Stimulated activated CD4-positive, alpha-beta T cell treated with anti-CD3 and anti-CD28 coated beads, Interleukin-2, amount 100 ng/mL, for 48 hours (primary cell): Measurements from ENCODE around the gene SEPTIN5.

Source experiments
- DNase-seq, 2 donors: peaks; one replicate each; pipeline ENCODE4 v3.0.0-alpha.2; 2020

Gene SEPTIN5

DNA sequence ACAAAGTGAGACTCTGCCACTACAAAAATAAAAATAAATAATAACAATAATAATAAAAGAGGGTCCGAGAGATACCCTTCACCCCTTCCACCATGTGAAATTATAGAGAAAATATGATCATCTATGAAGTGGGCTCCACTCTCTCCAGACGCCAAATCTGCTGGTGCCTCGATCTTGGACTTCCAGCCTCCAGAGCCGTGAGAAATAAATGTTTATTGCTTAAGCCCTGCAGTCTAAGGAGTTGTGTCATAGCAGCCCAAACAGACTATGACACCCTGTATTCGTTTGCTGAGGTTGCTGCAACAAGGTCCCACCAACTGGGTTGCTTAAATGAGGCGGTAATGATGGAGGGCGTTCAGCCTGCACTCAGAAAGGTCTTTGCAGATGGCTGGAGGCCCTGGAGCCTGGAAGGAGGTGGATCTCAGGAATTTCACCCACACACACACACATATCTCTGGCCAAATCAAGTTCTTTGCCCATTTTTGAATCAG is 7.6 kb upstream of the SEPTIN5 start:
- no peak for DNase-seq

DNA sequence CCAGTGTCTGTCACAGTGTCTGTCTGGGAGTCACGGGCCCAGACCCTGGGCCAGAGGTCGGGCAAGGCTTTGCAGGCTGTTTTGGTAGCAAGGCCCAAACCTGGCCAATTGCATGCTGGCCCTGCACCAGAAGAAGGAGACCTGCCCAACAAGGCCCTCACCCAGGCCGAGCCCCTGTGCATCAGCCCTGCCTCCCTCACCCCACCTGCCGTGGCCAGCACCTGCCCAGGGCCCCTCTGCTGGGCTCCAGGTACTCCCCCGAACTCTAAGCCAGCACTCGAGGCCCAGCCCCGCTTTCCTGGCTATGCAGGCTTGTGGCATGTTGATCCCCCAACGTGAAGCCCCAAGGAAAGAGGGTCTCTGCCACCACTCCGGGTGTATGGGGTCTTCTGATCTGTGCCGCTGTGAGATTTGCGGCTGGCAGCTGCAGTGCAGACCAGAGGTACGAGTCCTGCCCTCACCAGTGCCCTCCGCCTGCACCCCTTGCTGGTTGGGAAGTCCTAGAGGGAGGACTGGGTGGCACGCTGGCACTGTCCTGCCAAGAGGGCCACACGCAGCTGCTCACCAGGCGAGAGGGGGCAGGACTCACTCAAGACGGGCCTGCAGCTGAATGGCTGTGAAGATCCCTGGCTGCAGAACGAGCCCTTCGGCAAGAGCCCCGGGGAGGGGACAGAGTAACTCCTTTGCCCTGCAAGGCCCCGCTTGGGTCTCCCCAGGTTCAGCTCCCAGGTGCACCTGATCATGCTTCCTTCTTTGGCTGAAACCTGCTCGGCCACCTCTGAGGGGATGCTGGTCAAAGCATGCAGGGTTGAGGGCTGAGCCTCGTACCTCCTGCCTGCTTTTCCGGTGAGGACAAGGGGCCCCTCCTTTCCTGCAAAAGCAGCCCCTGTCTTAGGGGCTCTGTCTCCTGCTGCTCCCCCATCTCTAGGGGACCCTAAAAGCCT is 6.7 kb upstream of the SEPTIN5 start:
- DNase-seq: no peak

DNA sequence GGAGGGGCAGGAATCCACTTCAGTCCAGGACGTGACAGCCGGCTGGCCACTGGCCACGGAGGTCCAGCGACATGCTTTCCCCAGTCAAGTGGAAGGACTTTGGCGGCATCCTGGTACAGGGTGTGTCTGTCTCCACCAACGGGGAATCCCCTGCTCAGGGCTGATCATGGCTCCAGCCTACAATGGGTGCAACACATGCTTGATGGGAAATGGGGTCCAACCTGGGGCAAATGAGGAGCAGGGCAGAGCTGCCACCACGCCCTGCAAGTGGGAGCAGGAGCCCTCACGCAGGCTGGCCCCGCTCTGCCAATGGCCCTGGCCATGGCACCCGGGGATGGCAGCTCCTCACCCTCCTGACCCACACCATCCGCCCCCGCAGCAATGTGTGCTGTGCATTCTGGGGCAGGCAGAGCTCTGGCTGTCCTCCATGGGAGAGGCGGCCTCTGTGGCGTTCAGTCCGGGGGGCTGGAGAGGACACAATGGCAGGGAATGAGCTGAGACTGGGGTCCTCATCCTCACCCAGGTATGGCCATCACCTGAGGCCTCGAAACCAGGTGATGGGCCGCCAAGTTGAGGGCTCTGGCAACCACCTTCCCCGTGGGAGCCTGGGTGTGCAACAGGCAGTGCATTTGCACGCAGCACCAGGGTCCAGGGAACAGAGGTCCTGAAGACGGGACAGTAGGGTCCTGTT is 5.8 kb upstream of the SEPTIN5 start:
- DNase-seq: no peak

DNA sequence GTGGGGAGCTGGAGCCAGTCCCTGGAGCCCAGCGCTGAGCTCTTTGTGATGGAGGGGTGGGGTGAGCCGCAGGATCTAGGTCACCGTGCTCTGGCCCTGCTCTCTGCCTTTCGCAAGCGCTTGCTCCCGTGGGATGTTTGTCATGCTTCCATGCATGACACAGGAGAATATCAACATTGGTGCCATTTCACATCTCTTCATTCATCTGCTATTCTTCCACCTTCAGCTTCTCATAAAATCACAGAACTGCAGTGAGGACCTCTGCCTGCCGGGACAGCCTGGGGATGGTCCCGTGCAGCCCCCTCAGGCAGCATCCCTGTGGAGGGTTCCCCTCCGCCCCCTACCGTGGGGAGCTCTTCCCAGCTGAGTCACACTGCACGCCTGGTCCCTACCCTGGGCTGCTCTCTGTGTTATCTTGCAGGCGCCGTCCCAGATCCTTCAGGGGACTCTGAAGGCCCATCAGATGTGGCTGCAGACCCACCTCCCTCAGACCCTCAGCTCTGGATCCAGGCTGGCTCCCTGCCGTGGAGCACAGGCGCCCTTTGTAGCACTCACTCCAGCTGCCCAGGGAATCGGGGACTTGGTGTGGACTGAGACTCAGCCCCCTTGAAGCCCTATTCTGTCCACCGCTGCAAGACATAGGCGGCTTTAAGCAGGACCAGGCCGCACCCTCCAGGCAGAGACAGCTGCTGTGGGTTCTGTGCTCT is 5.1 kb upstream of the SEPTIN5 start:
- no peak for DNase-seq

DNA sequence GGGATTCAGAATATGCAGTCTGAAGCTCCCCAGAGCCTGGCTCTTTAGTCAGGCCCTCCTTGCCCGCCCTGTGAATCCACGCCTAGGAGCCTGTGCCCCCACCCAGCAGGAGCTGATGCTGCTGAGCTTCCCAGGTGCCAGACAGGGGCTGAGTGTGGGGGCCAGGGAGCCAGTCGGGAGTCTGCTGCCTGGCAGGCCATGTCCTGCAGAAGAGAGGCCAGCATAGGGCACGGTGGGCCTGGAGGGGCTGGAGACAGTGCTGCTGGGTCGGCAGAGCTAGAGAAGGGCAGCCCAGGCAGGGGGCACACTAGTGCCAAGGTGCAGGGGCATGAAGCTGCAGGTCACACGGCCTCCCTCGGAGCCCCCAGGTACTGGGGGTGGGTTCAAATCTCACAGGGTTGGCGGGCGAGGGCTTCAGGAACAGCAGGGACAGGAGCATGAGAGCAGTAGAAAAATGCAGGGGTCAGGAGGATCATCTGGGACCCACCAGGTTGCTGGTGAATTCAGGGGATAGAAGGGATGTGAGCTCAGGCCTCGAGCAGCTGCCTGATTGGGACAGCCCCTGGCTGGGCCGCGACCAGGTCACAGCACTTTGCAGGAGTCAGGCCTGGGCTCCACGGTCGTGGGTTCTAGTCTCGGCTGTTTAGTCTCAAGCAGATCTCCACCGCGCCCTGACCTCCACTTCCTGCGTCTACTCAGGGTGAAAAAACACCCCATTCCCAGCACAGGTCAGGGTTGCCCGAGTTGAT is 4.1 kb upstream of the SEPTIN5 start:
- DNase-seq: no peak

DNA sequence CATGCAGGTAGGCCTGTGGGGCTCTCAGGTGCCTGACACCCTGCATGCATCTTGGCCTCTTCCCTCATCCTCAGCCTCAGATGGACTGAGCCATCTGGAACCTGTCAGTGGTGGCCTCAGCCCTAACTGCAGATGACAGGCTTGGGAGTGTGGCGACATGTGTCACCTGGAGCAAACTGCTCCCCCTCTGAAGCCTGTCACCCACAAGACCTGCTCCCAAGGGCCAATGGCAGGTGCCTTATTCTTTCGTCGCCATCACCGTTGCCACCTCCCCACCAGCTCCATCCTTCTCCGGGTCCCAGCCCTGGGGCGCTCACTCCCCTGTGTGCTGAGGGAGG is 3.6 kb upstream of the SEPTIN5 start:
- no peak for DNase-seq

DNA sequence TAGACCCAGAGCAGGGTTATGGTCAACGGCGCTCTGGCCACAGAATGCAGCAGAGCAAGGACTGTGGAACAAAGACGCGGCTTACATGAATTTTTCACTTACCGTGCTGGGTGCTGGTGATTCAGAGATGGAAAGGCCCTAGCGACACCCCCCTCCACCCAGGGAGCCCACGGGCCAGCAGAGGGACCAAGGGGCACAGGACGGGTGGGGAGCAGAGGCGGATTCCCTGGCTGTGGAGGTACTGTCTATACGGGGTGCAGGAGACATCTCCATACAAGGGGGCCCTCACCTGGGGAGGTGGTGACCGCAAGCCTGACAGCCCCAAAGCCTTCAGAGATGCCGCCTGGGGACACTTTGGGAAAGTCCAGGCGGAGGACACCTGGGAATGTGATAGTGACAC is 1.1 kb upstream of the SEPTIN5 start:
- no peak for DNase-seq

DNA sequence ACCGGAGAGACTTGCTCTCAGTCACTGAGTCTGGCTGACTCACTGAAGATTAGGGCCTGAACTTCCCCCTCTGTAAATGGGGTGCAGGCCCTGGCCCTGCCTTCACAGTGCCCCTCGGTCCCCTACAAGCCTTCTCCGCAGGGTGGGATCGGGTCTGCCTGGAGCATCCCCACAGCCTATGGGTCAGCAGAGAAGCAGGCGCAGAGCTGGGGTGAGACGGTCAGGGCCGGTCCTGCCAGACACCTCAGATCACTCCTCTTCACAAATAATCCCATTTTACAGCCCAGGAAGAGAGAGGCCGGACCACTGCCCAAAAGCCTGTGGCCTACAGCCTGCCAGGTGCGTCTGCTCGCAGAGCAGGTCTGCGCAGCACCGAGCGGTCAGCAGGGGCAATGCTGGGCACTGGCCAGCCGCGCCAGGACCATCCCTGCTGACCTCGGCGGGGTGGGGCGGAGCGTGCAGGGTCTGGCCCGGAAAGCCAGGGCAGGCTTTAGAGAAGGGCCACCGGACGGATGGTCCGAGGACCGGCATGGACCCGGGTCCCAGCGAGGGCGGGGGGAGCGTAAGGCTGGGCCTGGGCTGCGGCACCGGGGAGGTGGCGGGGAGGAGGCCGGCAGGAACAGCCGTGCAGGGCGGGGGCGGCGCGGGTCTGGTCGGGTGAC is 522 bp upstream of the SEPTIN5 start:
- DNase-seq: no peak

DNA sequence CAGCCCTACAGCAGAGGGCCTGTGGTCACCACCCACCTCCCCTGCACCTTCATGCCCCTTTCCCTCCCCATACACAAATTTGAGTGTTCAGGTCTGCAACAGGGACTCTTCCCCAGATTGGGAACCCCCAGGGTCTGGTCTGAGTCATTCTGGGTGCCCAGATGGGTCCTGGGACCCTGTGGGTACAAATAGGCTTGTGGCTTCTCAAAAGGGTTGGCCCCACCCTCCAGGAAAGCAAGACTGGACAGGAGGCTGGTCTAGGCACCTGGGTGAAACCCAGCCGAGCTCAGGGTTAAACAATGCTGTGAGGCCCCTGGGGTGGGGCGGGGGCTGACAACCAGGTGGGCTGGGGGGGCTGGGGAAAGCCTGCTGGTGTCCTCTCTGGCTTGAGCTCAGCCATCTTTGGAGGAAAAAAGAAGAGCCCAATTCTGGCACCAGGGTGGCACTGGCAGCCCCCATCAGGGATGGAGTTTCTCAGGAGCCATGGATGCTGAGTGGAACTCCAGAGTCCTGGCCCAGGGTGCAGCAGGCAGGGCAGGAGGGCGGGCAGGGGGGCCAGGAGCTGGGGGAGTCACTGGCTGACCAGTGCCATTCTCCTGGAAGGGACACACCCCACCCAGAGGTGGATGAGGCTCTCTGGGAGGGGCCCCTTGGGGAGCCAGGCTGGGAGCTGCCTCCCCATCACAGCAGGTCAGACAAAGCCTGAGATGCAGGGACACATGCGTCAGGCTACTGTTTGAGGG is 1.1 kb downstream of the SEPTIN5 start:
- DNase-seq: no peak

DNA sequence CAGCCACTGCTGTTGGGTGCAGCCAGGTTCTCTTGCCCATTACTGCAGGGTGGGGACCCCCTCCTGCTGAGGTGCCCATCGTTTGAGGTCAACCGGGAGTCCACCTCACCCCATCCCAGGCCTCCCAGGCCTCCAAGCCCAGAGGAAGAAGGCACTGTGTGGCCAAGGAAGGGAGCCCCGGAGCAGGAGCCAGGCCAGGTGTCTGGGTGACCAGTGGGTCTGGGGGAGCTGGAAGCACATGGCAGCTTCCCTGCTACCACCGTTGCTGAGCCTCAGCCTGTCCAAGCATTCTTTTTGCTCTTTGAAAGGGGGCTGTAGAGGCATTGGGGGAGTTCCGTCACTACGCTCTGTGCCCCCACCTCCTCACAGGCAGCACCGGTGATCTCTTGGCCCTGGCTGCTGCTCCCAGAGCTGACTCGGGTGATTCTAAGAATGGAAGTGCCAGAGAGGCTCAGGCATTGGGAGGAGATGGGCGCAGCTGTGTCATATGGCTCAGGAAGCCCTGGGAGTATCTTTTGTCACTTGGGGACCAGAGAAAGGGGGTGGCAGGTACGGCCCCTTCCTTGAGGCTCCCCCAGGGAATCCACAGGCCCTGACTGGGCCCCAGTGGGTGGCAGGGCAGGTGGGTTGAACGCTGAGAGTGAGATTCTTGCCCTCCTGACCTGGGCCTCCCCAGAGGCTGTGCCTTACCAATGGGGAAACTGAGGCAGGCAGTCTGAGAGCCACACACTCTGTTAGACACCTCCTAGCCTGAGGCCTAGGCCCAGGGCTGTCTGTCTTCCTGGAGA is 1.9 kb downstream of the SEPTIN5 start:
- DNase-seq: no peak

DNA sequence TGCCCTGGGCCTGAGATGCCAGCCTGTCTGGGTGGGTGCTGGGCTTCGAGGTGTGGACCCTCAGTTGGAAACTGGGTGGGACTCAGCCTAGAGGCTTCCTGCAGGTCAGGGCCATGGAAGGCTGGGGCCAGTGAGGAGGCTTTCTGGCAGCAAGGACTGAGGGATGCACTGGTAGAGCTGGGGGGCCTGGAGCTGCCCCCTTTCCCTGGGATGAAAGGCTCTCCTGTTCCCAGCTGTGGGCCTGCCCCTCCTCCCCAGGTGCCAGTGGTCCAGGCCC is 2.5 kb downstream of the SEPTIN5 start:
- DNase-seq: no peak

DNA sequence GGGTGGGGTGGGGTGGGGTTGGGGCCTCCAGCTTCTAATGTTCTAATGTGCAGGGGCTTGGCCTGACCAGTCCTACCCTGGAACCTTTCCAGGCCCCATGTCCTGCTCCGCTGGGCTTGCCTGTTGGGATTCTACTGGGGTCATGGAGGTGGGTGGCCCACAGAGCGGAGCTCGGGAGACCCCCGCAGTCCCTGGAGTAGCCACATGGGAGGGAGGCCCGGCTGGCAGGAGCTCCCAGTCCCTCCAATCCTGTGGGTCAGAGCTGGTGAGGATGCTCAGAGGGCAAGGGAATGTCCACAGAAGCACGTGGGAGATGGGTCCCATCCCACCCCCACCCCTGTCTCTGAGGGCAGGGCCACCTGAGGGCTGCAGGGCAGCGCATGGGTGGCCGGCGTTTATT is 2.9 kb downstream of the SEPTIN5 start:
- DNase-seq: no peak

DNA sequence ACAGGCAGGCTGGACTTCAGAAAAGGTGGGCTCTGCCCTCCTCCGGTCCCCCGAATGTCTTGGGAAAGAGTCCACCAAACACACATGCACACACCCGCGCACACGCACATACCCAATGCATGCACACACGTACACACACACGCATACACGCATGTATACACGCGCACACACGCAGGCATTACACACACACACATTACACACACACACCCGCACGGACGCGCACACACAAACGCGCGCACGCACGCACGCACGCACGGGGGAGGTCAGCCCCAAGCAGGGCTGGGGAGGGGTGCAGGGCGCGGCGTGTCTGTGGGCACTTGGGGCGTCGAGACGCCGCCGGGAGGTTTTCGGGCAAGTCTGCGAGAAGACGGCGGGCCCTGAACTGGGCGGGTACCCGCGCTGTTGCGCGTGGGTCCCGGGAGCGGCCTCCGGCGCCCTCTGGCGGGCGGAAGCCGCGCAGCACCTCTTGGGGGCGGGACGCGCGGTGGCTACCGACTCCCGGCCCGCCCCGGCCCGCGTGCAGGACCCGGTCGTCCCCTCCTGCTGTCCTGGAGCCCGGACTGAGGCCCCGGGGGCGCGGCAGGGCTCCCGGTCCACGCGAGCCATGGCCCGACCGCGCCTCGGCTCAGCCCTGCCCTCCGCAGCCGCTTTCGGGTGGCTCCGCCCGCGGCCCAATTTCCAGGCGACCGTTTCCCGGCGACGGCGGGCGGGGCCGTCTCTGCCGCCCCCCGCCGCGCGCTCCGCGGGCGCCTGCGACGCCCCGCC is 3.6 kb downstream of the SEPTIN5 start:
- DNase-seq: peak; percentile 82 to 86

DNA sequence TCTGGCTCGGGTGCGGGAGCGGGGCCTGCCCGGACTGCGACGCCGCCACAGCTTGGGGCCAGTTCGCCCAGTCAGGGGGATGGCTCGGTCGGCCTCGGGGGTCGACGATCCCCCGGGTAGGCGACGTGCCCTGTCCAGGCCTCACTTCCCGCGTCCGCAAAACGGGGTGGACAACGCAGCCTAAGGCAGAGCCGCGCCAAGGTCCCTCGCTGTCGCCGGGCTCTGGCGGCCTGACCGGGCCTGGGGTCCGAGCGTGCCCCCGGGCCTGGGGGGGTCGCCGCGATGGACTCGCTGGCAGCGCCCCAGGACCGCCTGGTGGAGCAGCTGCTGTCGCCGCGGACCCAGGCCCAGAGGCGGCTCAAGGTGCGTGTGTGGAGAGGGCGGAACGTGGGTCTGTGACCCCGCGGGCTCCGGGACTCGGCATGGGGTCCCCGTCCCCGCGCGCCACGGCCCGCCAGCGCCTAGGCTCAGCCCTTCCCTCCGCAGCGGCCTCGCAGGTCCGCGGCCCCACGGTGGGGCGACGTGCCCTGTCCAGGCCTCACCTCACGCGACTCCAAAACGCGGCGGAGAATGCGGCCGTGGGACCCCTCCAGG is 4.2 kb downstream of the SEPTIN5 start:
- no peak for DNase-seq

DNA sequence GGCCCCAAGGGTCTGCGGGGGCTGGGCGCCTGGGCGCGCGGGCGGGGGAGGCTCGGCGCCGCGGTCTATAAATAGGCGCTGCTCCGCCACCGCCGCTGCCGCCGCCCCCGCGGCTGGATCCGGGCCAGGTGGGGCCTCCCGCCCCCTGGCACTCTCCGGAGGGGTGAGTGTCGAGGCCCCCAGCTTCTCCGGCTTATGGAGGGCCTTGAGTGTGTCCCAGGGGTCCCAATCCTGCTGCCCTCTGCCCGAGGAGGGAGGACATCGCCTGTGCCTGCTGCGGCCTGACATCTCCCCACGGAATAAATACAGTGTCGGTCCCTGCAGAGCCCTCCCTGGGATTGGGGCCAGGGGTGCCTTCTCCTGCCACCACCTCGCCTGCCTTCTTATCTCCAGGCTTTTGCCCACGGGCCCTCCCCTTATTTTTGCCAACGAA is 4.8 kb downstream of the SEPTIN5 start:
- DNase-seq: no peak

DNA sequence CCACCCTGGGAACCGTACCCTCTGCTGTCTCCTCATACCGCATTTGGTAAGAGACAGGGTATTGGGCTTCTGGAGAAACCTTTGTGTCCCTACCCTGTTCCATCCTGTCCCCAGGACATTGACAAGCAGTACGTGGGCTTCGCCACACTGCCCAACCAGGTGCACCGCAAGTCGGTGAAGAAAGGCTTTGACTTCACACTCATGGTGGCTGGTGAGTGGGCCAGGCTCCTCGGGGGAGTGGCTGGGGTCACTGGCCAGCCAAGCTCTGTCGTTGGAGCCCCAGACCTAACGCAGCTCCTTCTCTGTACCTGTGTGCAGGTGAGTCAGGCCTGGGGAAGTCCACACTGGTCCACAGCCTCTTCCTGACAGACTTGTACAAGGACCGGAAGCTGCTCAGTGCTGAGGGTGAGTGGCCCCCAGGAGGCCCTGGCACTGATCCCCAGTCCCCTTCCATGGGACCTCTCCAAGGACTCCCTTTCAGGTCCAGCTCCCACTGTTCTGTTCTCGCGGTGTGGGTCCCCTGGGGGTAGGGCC is 5.3 kb downstream of the SEPTIN5 start:
- no peak for DNase-seq

DNA sequence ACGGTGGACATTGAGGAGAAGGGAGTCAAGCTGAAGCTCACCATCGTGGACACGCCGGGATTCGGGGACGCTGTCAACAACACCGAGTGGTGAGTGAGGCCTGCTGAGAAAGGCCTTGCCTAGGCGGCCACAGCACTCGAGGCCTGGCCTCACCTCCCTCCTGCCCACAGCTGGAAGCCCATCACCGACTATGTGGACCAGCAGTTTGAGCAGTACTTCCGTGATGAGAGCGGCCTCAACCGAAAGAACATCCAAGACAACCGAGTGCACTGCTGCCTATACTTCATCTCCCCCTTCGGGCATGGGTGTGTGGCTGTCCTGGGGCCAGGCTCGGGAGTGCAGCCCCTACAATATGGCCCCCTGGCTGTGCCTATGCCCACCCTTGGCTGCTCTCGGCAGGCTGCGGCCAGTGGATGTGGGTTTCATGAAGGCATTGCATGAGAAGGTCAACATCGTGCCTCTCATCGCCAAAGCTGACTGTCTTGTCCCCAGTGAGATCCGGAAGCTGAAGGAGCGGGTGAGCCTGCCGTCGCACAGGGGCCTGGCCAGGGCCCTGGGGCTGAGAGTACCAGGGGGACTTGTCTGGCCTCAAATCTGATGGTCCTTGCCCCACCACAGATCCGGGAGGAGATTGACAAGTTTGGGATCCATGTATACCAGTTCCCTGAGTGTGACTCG is 6.0 kb downstream of the SEPTIN5 start:
- no peak for DNase-seq

DNA sequence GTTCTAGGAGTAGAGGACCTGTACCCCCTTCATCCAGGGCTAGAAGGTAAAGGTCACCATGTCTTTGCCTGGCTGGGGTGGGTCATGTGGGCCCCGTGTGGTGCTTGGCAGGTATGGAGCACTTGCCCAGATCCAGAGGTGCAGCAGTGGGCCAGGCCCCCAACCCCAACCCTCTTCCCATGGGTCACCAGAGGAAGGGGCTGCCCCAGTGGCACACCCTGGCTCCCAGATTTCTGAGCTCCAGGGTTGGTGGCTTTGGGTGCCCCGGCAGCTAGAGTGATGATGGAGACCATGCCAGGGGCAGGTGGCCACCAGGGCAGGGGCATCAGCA is 6.7 kb downstream of the SEPTIN5 start:
- no peak for DNase-seq
